ENCODE data around the gene SND1. TPM values are rescaled to one million over a fixed set of nuclear protein-coding genes. Genes with fewer than 3 reads are reported as not detected.

The SND1 gene
- total and polyA plus RNA-seq, 2 of the 4 experiments (the other 2 are of a cell fraction): 154 to 294 TPM

DNA sequence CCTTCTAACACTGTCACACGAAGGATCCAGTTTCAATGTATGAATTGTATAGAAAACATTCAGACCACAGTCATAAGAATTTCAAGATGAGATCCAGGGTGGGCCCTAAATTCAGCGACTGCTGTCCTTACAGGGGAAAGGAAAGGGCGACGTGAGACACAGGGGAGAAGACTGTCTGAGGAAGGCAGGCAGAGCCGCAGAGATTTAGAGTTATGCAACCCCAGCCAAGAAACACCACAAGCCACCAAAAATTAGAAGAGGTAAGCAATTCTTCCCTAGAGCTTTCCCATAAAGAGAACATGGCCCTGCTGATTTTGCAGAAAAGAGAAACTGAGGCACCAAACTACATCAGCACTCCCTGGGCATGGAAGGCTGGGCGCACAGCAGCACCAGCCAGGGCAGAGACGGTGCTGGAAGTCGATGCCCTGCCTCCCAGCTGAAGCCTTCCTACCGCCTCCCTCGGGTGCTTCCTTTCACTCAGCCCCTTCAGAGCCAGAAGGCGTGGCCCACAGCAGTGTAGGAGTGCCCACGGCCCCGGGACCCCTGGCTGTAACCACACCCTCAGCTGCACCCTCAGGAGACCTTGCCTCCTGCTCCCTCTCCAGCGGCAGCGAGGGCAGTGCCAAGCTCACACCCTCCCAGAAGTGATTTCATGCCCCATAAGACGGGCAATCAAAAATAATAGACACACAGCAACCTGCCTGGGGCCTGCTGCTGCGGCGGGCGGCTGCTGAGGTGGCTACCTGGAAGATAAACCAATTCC is 460.2 kb downstream of the SND1 start:
- Histone ChIP-seq H2AK5ac (ENCODE audit: low read depth, low read length) (no peak overlapping the region), H3K36me3 (ENCODE audit: control insufficient read depth, insufficient read depth, low read length) (no peaks in the 10 kb centered on the region), H2BK20ac (ENCODE audit: low read depth, low read length) (no peak overlapping the region), H3K79me1 (ENCODE audit: low read depth in 1 of 2, low read length in 2 of 2) (no peaks in the 10 kb centered on the region), H3K4me3 (ENCODE audit: insufficient read depth, low read depth, low read length) (no peak overlapping the region), H3K9me3 (ENCODE audit: control insufficient read depth, insufficient read depth, low read length) (no peaks in the 10 kb centered on the region; the same call in 1 of the 2 replicates), H3K4me2 (ENCODE audit: low read depth, low read length) (no peak overlapping the region), H3K56ac (ENCODE audit: extremely low read depth, insufficient read depth, low read length) (no peak overlapping the region), H3K9ac (ENCODE audit: low read depth, low read length) (no peak overlapping the region), H4K20me1 (ENCODE audit: insufficient read depth, low read length) (no peaks in the 10 kb centered on the region; the same call in 1 of the 2 replicates), H3K4ac (ENCODE audit: low read depth, low read length) (no peak overlapping the region), H3K27ac (ENCODE audit: insufficient read depth, low read length) (no peak overlapping the region), H4K5ac (ENCODE audit: low read depth, low read length) (no peak overlapping the region), H2BK5ac (ENCODE audit: low read depth, low read length, poor library complexity, severe bottlenecking) (no peak overlapping the region), H3K14ac (replicated peaks; ENCODE audit: low read depth, low read length) (no peak overlapping the region), H3K23ac (ENCODE audit: low read depth, low read length) (no peak overlapping the region), H3K9me1 (ENCODE audit: insufficient read depth, low read length) (0 out of 2 replicates have a peak, but pooled peaks cover 6% of the 10 kb centered on the region), H2AK9ac (replicated peaks; ENCODE audit: low read depth, low read length, poor library complexity) (no peak overlapping the region), H3K18ac (ENCODE audit: low read depth, low read length) (no peak overlapping the region), H4K8ac (ENCODE audit: low read depth in 2 of 2, low read length in 2 of 2) (no peak overlapping the region), H4K91ac (ENCODE audit: insufficient read depth, low read depth, low read length) (no peak overlapping the region), H2BK120ac (ENCODE audit: low read depth, low read length) (no peak overlapping the region), H2BK15ac (ENCODE audit: low read depth, low read length) (no peak overlapping the region), H3K27me3 (ENCODE audit: control insufficient read depth, insufficient read depth, low read length) (peaks cover 37% of the 10 kb centered on the region), H3K4me1 (ENCODE audit: control insufficient read depth, insufficient read depth, low read length) (no peaks in the 10 kb centered on the region; the same call in 1 of the 2 replicates), H2AFZ (replicated peaks; ENCODE audit: low read length, poor library complexity) (no peak overlapping the region)
- DNase-seq (no peak), ATAC-seq (ENCODE audit: low read depth) (no peak)
- ChIA-PET POLR2A (ENCODE audit: unreplicated experiment) (interaction anchor here (0.7 kb wide), 1 partner anchor 23 kb away, joined by 4 read pairs; no protein-coding TSS in a partner anchor), CTCF (no interaction called here)
- in situ Hi-C loops (cut with MboI; ENCODE audit: low sequenced_read_pairs): no loop called here
- WGBS, 2 experiments (ENCODE audit: extremely low coverage in 2 of 2, insufficient read length in 1 of 2): 61% methylated on average over 4 of the region's 19 CpGs; no CpG with 5 or more reads in 1 of the 2 experiments
- BruUV-seq (replicated peaks): no TSS peak
- intact Hi-C loops (cut with micrococcal nuclease): no loop called here
- dilution Hi-C loops (cut with HindIII; ENCODE audit: low sequenced_read_pairs, unreplicated experiment): no loop called here
- TF ChIP-seq, protein P1, sequence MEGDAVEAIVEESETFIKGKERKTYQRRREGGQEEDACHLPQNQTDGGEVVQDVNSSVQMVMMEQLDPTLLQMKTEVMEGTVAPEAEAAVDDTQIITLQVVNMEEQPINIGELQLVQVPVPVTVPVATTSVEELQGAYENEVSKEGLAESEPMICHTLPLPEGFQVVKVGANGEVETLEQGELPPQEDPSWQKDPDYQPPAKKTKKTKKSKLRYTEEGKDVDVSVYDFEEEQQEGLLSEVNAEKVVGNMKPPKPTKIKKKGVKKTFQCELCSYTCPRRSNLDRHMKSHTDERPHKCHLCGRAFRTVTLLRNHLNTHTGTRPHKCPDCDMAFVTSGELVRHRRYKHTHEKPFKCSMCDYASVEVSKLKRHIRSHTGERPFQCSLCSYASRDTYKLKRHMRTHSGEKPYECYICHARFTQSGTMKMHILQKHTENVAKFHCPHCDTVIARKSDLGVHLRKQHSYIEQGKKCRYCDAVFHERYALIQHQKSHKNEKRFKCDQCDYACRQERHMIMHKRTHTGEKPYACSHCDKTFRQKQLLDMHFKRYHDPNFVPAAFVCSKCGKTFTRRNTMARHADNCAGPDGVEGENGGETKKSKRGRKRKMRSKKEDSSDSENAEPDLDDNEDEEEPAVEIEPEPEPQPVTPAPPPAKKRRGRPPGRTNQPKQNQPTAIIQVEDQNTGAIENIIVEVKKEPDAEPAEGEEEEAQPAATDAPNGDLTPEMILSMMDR (conservative IDR thresholded peaks at IDR 0.05; ENCODE audit: low read depth, low read length): no peak
- TF ChIP-seq NFE2L2 (IDR thresholded peaks at IDR 0.05; ENCODE audit: low read depth, low read length): no peak
- no peak for TF ChIP-seq FOS (IDR thresholded peaks at IDR 0.05; ENCODE audit: low read depth, low read length)
- TF ChIP-seq, protein P2, sequence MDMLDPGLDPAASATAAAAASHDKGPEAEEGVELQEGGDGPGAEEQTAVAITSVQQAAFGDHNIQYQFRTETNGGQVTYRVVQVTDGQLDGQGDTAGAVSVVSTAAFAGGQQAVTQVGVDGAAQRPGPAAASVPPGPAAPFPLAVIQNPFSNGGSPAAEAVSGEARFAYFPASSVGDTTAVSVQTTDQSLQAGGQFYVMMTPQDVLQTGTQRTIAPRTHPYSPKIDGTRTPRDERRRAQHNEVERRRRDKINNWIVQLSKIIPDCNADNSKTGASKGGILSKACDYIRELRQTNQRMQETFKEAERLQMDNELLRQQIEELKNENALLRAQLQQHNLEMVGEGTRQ (IDR thresholded peaks at IDR 0.05; ENCODE audit: low read depth, low read length): no peak
- no peak for TF ChIP-seq CEBPB (IDR thresholded peaks at IDR 0.05; ENCODE audit: low read depth, low read length)
- no peak for TF ChIP-seq SMC3 (IDR thresholded peaks at IDR 0.05; ENCODE audit: low read depth, low read length)
- TF ChIP-seq POLR2A (IDR thresholded peaks at IDR 0.05; ENCODE audit: low read depth, low read length): no peak
- TF ChIP-seq RCOR1 (IDR thresholded peaks at IDR 0.05; ENCODE audit: insufficient replicate concordance, low read length): no peak
- TF ChIP-seq RAD21 (IDR thresholded peaks at IDR 0.05; ENCODE audit: low read length): no peak
- TF ChIP-seq MXI1 (IDR thresholded peaks at IDR 0.05; ENCODE audit: borderline replicate concordance, low read depth, low read length): no peak
- no peak for TF ChIP-seq MAZ (IDR thresholded peaks at IDR 0.05; ENCODE audit: borderline replicate concordance, low read depth, low read length)
- TF ChIP-seq RFX5 (IDR thresholded peaks at IDR 0.05; ENCODE audit: low read depth, low read length): no peak
- TF ChIP-seq BHLHE40 (IDR thresholded peaks at IDR 0.05; ENCODE audit: low read depth, low read length): no peak
- TF ChIP-seq, protein P3, sequence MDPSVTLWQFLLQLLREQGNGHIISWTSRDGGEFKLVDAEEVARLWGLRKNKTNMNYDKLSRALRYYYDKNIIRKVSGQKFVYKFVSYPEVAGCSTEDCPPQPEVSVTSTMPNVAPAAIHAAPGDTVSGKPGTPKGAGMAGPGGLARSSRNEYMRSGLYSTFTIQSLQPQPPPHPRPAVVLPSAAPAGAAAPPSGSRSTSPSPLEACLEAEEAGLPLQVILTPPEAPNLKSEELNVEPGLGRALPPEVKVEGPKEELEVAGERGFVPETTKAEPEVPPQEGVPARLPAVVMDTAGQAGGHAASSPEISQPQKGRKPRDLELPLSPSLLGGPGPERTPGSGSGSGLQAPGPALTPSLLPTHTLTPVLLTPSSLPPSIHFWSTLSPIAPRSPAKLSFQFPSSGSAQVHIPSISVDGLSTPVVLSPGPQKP (IDR thresholded peaks at IDR 0.05; ENCODE audit: borderline replicate concordance, low read depth, low read length): no peak
- no peak for TF ChIP-seq MAFK (IDR thresholded peaks at IDR 0.05; ENCODE audit: low read depth, low read length)
